GM12801 (cell line): ENCODE results near the gene TTC27.

ENCODE experiments used
- TF ChIP-seq, protein P1 (sequence below): IDR thresholded peaks from one replicate; pipeline ENCODE4 v1.5.1; 2011; ENCODE audit warnings: control low read depth; ENCODE audit not compliant: insufficient read length; ENCODE audit errors: extremely low read depth

TTC27 gene

GRCh38 chr2:32750880-32751279, 123.0 kb downstream of the TTC27 start:
- TF ChIP-seq, protein P1, sequence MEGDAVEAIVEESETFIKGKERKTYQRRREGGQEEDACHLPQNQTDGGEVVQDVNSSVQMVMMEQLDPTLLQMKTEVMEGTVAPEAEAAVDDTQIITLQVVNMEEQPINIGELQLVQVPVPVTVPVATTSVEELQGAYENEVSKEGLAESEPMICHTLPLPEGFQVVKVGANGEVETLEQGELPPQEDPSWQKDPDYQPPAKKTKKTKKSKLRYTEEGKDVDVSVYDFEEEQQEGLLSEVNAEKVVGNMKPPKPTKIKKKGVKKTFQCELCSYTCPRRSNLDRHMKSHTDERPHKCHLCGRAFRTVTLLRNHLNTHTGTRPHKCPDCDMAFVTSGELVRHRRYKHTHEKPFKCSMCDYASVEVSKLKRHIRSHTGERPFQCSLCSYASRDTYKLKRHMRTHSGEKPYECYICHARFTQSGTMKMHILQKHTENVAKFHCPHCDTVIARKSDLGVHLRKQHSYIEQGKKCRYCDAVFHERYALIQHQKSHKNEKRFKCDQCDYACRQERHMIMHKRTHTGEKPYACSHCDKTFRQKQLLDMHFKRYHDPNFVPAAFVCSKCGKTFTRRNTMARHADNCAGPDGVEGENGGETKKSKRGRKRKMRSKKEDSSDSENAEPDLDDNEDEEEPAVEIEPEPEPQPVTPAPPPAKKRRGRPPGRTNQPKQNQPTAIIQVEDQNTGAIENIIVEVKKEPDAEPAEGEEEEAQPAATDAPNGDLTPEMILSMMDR = no peak

- TF ChIP-seq, protein P1 = no peak
Measured at GRCh38 chr2:32752205-32752604, 124.4 kb downstream of the TTC27 start.

DNA sequence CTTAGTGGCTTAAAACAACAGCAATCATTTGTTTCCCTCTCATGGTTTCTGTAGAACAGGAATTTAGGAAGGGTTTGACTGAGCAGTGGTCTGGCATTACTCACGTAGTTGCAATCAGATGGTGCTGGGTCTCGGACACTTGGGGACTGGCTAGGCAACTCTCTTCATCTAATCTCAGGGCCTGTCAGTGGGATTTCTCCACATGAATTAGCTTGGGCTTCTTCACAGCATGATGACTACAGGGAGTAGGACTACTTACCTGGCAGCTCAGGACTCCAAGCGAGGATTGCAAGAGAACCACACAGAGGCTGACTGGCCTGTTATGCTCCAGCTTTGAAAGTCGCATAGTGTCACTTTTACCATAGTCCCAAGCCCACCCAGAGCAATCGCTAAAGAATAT, 125.1 kb downstream of the TTC27 start:
- TF ChIP-seq, protein P1 = no peak

DNA sequence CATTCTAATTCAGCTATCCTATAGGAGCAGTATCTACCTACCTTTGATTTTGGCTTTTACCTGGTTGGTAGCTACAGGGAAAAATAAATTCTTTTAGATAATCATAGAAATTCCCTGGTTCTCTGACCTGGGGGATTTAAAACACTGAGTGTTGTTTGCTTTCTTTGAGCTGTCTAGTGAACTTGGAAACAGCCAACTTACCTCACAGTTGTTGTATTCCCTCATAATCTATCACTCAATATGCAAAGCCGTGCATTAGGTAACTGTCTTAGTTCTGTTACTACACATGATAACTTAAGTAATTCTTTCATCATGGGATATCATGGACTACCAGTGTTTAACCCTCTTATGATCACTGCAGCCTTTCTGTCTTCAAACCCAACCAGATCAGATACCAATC, 127.8 kb downstream of the TTC27 start:
- TF ChIP-seq, protein P1 = no peak

DNA sequence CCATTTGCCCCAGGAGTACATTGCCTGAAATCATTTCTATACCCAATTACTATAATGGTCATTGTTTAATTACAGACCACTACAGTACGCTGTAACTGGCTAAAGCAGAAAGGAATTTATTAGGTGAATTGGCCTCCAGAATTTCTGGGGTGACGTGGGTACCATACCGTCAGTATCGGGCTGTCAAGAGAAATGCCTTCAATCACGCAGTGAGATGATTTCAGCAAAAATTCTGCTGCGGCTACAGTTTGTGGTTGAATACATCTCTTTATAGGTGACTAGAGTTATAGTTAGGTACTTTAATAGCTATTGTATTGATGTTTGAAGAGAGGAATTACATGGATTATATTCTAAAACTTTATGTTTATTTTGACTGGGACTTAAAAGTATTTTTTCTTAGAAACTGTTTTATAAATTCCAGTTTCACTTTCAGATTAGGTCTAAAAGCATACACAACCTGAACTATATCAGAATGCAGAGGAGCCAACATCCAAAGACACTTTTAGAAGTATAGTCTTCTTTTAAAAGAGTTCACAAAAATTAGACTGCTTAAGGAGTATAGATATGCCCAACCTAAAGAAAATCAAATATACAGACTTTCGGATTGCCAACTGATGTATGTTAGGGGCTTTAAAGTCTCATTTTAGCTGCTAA, 128.4 kb downstream of the TTC27 start:
- TF ChIP-seq, protein P1 = no peak

DNA sequence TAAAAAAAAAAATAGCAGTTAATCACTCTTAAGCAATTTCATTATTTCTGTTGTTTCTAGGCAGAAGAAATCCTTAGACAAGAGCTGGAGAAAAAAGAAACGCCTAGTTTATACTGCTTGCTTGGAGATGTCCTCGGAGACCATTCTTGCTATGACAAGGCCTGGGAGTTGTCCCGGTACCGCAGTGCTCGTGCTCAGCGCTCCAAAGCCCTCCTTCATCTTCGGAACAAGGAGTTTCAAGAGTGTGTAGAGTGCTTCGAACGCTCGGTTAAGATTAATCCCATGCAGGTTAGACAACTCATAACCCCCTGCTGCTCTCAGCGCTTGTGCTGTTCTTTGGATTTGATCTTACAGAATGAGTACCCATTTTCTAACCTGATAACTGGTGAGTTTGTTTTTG, 130.4 kb downstream of the TTC27 start:
- TF ChIP-seq, protein P1 = no peak

DNA sequence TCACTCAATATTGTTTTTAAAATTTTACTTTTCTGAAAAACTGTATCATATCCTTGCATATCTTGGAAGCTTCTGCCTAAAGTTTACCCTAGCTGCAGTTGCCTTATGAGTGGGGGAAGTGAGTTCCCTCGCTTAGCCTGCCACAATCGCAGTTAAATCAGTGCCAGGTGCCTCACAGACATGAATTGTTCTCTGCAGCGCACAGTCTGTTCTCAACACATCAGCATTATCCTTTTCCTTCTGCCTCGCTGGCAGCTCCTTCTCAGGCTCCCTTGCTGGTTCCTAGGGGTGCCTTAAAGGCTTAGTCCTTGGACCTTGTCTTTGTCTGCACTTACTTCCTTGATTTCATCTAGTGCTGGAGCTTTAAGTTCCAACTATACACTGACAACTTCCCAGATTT, 132.8 kb downstream of the TTC27 start:
- TF ChIP-seq, protein P1 = no peak
